ENCODE results near the gene PRKCA.

Gene PRKCA

GRCh38 chr17:66400698-66401097 lies 98.3 kb downstream of the PRKCA start:
- H3K4me3 ChIP-seq (ENCODE audit: low read depth, low read length), result no peak overlapping the region
- H3K36me3 ChIP-seq (replicated peaks), result no peaks in the 10 kb centered on the region
- TF ChIP-seq CTCF (IDR thresholded peaks at IDR 0.05; ENCODE audit: low read depth, low read length, missing control alignments), result no peak
- H3K27me3 ChIP-seq (replicated peaks), result no peaks in the 10 kb centered on the region
- no peak for DNase-seq
- no peak overlapping the region for H3K27ac ChIP-seq
- in situ Hi-C loops (cut with HindIII; ENCODE audit: low pct_ligation_motif_present, low sequenced_read_pairs), result no loop called here

GRCh38 chr17:66401364-66401763 lies 99.0 kb downstream of the PRKCA start:
- no peak for DNase-seq
- H3K27ac ChIP-seq, result no peak overlapping the region
- H3K27me3 ChIP-seq (replicated peaks), result no peaks in the 10 kb centered on the region
- no peak overlapping the region for H3K4me3 ChIP-seq (ENCODE audit: low read depth, low read length)
- no peaks in the 10 kb centered on the region for H3K36me3 ChIP-seq (replicated peaks)
- in situ Hi-C loops (cut with HindIII; ENCODE audit: low pct_ligation_motif_present, low sequenced_read_pairs), result no loop called here
- TF ChIP-seq CTCF (IDR thresholded peaks at IDR 0.05; ENCODE audit: low read depth, low read length, missing control alignments), result no peak

GRCh38 chr17:66403846-66404556 lies 101.6 kb downstream of the PRKCA start:
- in situ Hi-C loops (cut with HindIII; ENCODE audit: low pct_ligation_motif_present, low sequenced_read_pairs), result no loop called here
- no peaks in the 10 kb centered on the region for H3K36me3 ChIP-seq (replicated peaks)
- H3K27me3 ChIP-seq (replicated peaks), result no peaks in the 10 kb centered on the region
- H3K4me3 ChIP-seq (ENCODE audit: low read depth, low read length), result no peak overlapping the region
- DNase-seq, result no peak
- H3K27ac ChIP-seq, result no peak overlapping the region
- TF ChIP-seq CTCF (IDR thresholded peaks at IDR 0.05; ENCODE audit: low read depth, low read length, missing control alignments), result no peak

GRCh38 chr17:66405836-66406677 lies 103.6 kb downstream of the PRKCA start:
- Histone ChIP-seq H3K27ac (no peak overlapping the region), H3K27me3 (replicated peaks) (no peaks in the 10 kb centered on the region), H3K4me3 (ENCODE audit: low read depth, low read length) (no peak overlapping the region), H3K36me3 (replicated peaks) (no peaks in the 10 kb centered on the region)
- TF ChIP-seq CTCF (IDR thresholded peaks at IDR 0.05; ENCODE audit: low read depth, low read length, missing control alignments), result no peak
- in situ Hi-C loops (cut with HindIII; ENCODE audit: low pct_ligation_motif_present, low sequenced_read_pairs), result no loop called here
- no peak for DNase-seq

GRCh38 chr17:66406701-66407644 lies 104.6 kb downstream of the PRKCA start:
- no peak for DNase-seq
- no peaks in the 10 kb centered on the region for H3K36me3 ChIP-seq (replicated peaks)
- no peaks in the 10 kb centered on the region for H3K27me3 ChIP-seq (replicated peaks)
- TF ChIP-seq CTCF (IDR thresholded peaks at IDR 0.05; ENCODE audit: low read depth, low read length, missing control alignments), result no peak
- in situ Hi-C loops (cut with HindIII; ENCODE audit: low pct_ligation_motif_present, low sequenced_read_pairs), result no loop called here
- H3K4me3 ChIP-seq (ENCODE audit: low read depth, low read length), result no peak overlapping the region
- no peak overlapping the region for H3K27ac ChIP-seq

Data from brain microvascular endothelial cell (primary cell).